Cardiac muscle cell (in vitro differentiated cells and primary cell): ENCODE measurements around the gene HAND2. TPM values are rescaled to one million over a fixed set of nuclear protein-coding genes. Genes with fewer than 3 reads are reported as not detected.

Experiments used
- DNase-seq, 2 donors: peaks; one replicate each; pipeline versions ENCODE4 v3.0.0 to v3.0.0-alpha.2; 2010 to 2017; ENCODE audit warnings: low read depth in 1 of 2, low spot score in 1 of 2
- H3K27ac ChIP-seq: fragments of 200-600 bp; sonication (generic); 2 replicates; pipeline ENCODE4 v1.5.1; 2016
- H3K27me3 ChIP-seq: fragments of 200-600 bp; sonication (generic); 2 replicates; pipeline ENCODE4 v1.6.0; 2016; ENCODE audit warnings: control low read depth
- H3K36me3 ChIP-seq: fragments of 200-600 bp; sonication (generic); 2 replicates; pipeline ENCODE4 v1.5.1; 2016; ENCODE audit warnings: control low read depth
- H3K4me1 ChIP-seq: fragments of 200-600 bp; sonication (generic); 2 replicates; pipeline ENCODE4 v1.8.1; 2017; ENCODE audit warnings: low read depth, mild to moderate bottlenecking, mixed run types
- H3K4me3 ChIP-seq: fragments of 200-600 bp; sonication (generic); 2 replicates; pipeline ENCODE4 v1.5.1; 2016; ENCODE audit warnings: mild to moderate bottlenecking
- H3K9me3 ChIP-seq: fragments of 200-600 bp; sonication (generic); 2 replicates; pipeline ENCODE4 v1.5.1; 2017; ENCODE audit warnings: low read depth, mild to moderate bottlenecking, control low read depth
- CTCF ChIP-seq: IDR thresholded peaks from 2 replicates; pipeline ENCODE4 v1.5.1; 2012; ENCODE audit warnings: low read depth, mild to moderate bottlenecking, low read length
- polyA plus RNA-seq: library from polyadenylated mRNA; unstranded; fragments of >200 nt; fragmentation: Nextera tagmentation; extraction: Ambion mirVana; gene quantifications from 2 replicates; pipeline ENCODE4 v1.2.1, GENCODE V29; 2016
- total RNA-seq: library from RNA; depleted of rRNA; stranded (reverse); fragments of >200 nt; gene quantifications from 2 replicates; pipeline ENCODE4 v1.2.3, GENCODE V29; 2016

The HAND2 gene
- total and polyA plus RNA-seq, 2 experiments from 2014 or later: 175 to 607 TPM

- Histone ChIP-seq H3K4me3 (no peak overlapping the region), H3K4me1 (no peaks in the 10 kb centered on the region), H3K27ac (no peak overlapping the region), H3K36me3 (no peaks in the 10 kb centered on the region), H3K27me3 (no peaks in the 10 kb centered on the region), H3K9me3 (no peaks in the 10 kb centered on the region)
- no peak for DNase-seq
- TF ChIP-seq CTCF: no peak
These were observed 43.3 kb upstream of the HAND2 start for GRCh38 chr4:173573286-173573685.

GRCh38 chr4:173572493-173573129 is 42.6 kb upstream of the HAND2 start:
- H3K4me1 ChIP-seq: no peaks in the 10 kb centered on the region
- no peak for TF ChIP-seq CTCF
- no peak overlapping the region for H3K27ac ChIP-seq
- no peak for DNase-seq
- no peak overlapping the region for H3K4me3 ChIP-seq
- H3K9me3 ChIP-seq: no peaks in the 10 kb centered on the region
- no peaks in the 10 kb centered on the region for H3K36me3 ChIP-seq
- H3K27me3 ChIP-seq: no peaks in the 10 kb centered on the region

- Histone ChIP-seq H3K4me1 (no peaks in the 10 kb centered on the region), H3K27ac (no peak overlapping the region), H3K9me3 (no peaks in the 10 kb centered on the region), H3K36me3 (no peaks in the 10 kb centered on the region), H3K27me3 (no peaks in the 10 kb centered on the region), H3K4me3 (no peak overlapping the region)
- no peak for DNase-seq
- TF ChIP-seq CTCF: no peak
These were observed 41.6 kb upstream of the HAND2 start for GRCh38 chr4:173571620-173572019.

GRCh38 chr4:173565281-173565680 is 35.3 kb upstream of the HAND2 start:
- no peak overlapping the region for H3K27ac ChIP-seq
- H3K9me3 ChIP-seq: no peaks in the 10 kb centered on the region
- H3K4me1 ChIP-seq: no peaks in the 10 kb centered on the region
- no peak overlapping the region for H3K4me3 ChIP-seq
- H3K36me3 ChIP-seq: no peaks in the 10 kb centered on the region
- DNase-seq: no peak
- H3K27me3 ChIP-seq: no peaks in the 10 kb centered on the region
- TF ChIP-seq CTCF: no peak

- H3K27me3 ChIP-seq: no peaks in the 10 kb centered on the region
- no peak overlapping the region for H3K4me3 ChIP-seq
- no peak for TF ChIP-seq CTCF
These were observed 34.4 kb upstream of the HAND2 start for GRCh38 chr4:173564461-173564860.

More at GRCh38 chr4:173564461-173564860, 34.4 kb upstream of the HAND2 start:
- Histone ChIP-seq H3K36me3 (no peaks in the 10 kb centered on the region), H3K9me3 (no peaks in the 10 kb centered on the region), H3K27ac (no peak overlapping the region), H3K4me1 (no peaks in the 10 kb centered on the region)
- no peak for DNase-seq
